Vagina (tissue), 2 donors: ENCODE results near the gene TGM6.

ENCODE experiments used
- POLR2AphosphoS5 ChIP-seq, 2 donors: sonication (generic); formaldehyde crosslinking; IDR thresholded peaks; one replicate each; pipeline ENCODE4 v1.9.0; 2017; ENCODE audit warnings: antibody characterized with exemption in 2 of 2, mild to moderate bottlenecking in 2 of 2, low read depth in 1 of 2; ENCODE audit not compliant: insufficient read depth in 1 of 2
- TF ChIP-seq, protein P1 (sequence below), 3 experiments: fragments of 450-650 bp in 2 of 3; fragments of 200-600 bp in 1 of 3; sonication (generic) in 1 of 3; IDR thresholded peaks; one replicate each; pipeline ENCODE4 v1.5.1; 2017 to 2019; ENCODE audit warnings: antibody characterized with exemption in 3 of 3, mild to moderate bottlenecking in 2 of 3, moderate library complexity in 2 of 3

DNA sequence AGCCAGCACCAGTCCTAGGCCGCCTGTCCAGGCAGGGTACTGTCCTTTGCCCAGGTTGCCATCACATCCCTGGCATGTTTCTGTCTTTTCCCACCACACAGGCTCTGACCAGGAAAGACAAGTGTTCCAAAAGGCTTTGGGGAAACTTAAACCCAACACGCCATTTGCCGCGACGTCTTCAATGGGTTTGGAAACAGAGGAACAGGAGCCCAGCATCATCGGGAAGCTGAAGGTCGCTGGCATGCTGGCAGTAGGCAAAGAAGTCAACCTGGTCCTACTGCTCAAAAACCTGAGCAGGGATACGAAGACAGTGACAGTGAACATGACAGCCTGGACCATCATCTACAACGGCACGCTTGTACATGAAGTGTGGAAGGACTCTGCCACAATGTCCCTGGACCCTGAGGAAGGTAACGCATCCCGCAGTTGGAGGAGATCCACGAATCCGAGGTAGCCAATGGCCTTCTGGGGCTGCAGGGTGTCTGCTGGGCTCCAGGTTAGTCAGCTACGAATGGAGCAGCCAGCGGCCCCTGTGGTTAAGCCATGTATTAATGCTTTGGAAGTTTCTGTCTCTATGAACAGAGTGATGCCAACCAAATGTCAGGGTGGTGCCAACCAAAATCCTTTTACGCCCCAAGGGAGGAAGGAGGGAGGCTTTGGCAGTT, 48.7 kb upstream of the TGM6 start:
- TF ChIP-seq, protein P1, sequence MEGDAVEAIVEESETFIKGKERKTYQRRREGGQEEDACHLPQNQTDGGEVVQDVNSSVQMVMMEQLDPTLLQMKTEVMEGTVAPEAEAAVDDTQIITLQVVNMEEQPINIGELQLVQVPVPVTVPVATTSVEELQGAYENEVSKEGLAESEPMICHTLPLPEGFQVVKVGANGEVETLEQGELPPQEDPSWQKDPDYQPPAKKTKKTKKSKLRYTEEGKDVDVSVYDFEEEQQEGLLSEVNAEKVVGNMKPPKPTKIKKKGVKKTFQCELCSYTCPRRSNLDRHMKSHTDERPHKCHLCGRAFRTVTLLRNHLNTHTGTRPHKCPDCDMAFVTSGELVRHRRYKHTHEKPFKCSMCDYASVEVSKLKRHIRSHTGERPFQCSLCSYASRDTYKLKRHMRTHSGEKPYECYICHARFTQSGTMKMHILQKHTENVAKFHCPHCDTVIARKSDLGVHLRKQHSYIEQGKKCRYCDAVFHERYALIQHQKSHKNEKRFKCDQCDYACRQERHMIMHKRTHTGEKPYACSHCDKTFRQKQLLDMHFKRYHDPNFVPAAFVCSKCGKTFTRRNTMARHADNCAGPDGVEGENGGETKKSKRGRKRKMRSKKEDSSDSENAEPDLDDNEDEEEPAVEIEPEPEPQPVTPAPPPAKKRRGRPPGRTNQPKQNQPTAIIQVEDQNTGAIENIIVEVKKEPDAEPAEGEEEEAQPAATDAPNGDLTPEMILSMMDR (IDR thresholded peaks at IDR 0.05), result no peak
- no peak for TF ChIP-seq POLR2AphosphoS5 (IDR thresholded peaks at IDR 0.05; ENCODE audit: insufficient read depth in 1 of 2, low read depth in 1 of 2)
